HG03175 (cell line): ENCODE data around the gene RASGEF1B.
"Not testable (repeated sequence)": the region's sequence is repeated elsewhere in the genome, so short reads cannot be mapped to it uniquely, and the experiment has no call there.

Experiments
- ATAC-seq: cut with Tn5 transposase; IDR thresholded peaks from one replicate; pipeline ENCODE4 v1.9.1; 2021; ENCODE audit warnings: mild to moderate bottlenecking, moderate library complexity; ENCODE audit not compliant: unreplicated experiment

The RASGEF1B gene

DNA sequence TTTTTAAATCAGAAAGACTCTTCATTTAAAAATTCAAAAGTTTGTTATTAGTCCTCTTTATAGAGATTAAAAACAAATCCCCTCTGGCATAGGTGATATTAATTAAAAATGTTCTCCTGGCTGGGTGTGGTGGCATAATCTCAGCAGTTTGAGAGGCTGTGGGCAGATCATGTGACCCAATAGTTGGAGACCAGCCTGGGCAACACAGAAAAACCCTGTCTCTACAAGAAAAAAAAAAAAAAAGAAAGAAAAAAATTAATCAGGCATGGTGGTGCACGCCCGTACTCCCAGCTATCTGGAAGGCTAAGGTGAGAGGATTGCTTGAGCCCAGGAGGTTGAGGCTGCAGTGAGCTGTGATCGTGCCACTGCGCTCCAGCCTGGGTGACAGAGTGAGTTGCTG, 38.9 kb downstream of the RASGEF1B start:
- no peak for ATAC-seq

DNA sequence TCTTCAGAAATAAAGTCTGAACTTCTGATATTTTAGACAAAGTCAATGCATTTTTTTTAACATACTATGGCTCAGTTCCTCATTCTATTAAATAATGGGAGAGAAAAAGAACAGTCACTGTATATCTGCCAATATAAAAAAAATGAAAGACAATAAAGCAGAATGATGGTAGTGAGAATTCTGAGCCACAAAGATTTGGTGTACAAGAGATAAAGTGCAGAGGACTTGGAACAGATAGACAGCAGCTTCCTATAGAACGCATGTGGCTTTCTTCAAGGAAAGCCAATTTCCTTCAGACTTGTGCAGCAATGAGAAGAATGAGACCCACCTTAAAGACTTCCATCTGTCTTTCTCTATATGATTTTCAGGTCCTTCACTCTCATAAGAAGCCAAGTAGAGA, 39.7 kb downstream of the RASGEF1B start:
- no peak for ATAC-seq

DNA sequence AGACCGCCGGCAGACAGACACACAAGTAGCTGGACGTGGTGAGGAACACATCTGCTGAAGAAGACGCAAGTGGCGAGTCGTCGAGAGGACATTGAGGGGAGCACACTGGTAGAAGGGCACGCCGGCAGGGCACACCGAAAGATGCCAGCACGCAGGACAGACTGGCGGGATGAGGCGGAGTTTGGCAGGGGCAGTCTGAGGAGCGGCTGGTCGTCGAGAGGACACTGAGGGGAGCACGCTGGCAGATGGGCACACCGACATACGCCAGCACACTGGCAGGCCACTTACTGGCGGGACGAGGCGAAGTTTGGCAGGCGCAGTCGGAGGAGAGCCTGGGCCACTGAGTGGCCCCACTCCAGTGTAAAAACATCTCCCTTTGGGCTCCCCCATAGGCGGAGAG, 42.1 kb downstream of the RASGEF1B start:
- ATAC-seq = no peak

DNA sequence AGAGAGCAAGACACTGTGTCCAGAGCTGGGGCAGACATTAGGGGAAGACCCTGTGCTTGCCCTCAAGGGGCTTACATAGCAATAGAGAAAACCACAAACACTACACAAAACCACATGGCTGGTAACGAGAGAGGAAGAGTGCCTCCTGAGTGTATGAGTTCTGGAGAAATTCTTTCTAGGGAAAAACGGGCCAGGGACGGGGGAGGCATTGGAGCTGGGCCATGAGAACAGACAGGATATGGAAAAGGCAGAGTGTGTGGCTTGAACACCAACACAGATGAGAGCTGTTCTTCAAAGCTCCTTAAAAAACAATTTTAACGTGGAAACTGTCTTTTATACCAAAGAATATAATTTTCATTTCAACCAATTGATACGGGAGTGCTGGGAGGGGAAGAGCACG, 42.7 kb downstream of the RASGEF1B start:
- no peak for ATAC-seq

DNA sequence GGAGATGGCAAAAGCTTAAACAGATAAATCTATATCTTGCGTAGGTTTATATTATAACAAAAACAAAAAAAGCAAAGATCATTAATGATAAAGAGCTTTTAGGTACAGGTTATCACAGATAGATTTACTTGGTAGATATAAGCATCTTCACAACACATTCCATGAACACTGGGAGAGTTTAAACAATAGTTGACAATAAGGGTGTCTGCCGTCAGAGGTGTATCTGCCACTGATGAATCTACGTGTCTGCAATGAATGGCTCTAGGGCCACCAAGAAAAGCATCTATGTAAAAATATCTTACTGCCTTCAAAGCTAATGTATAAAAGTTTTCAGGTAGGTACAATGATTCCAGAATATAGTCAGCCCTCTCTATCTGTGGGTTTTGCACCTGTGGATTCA, 43.7 kb downstream of the RASGEF1B start:
- ATAC-seq = no peak

DNA sequence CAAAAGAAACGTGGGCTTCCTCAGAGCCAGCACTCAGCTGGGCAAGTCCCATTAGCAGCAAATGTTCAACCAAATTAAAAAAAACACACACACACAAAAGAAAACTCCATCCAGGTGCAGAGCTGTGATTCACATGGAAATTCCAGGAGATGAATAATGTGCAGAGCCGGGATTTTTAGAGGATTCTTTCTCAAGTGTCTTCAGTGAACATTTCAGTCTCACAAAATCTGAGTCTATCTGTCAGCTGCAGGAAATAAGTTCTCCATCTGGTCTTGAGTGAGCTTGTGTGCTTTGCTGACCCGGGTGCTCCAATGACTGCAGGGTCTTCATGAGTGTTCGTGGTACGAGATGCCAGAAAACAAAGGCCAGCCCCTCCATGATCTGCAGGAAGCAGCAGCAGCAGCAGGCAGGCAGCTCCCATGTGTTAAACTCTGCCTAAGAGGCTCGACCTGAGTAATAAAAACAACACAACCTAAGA, 44.3 kb downstream of the RASGEF1B start:
- ATAC-seq = no peak

DNA sequence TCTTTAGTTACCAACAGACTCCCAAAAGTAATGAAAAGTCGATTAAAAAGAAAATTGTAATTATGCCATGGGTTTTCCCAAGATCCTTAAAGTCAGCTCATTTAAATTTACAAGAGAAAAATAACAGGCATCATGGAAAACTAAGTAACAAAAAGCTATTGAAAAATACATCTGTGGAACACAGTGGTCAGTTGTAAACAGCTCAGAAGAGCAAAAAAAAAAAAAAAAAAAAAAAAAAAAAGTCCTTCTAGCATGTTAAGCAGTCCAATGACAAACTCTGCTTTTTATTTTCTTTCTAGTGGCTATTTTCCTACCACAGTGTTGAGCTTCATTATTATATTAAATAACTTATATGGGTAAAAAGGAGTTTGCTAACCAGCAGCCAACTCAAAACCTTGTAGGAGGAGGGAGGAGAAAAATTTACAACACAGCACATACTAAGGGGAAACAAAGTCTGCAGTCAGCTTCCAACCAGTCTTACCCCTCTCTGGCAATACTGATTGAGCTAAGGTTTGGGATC, 44.9 kb downstream of the RASGEF1B start:
- ATAC-seq = no peak

DNA sequence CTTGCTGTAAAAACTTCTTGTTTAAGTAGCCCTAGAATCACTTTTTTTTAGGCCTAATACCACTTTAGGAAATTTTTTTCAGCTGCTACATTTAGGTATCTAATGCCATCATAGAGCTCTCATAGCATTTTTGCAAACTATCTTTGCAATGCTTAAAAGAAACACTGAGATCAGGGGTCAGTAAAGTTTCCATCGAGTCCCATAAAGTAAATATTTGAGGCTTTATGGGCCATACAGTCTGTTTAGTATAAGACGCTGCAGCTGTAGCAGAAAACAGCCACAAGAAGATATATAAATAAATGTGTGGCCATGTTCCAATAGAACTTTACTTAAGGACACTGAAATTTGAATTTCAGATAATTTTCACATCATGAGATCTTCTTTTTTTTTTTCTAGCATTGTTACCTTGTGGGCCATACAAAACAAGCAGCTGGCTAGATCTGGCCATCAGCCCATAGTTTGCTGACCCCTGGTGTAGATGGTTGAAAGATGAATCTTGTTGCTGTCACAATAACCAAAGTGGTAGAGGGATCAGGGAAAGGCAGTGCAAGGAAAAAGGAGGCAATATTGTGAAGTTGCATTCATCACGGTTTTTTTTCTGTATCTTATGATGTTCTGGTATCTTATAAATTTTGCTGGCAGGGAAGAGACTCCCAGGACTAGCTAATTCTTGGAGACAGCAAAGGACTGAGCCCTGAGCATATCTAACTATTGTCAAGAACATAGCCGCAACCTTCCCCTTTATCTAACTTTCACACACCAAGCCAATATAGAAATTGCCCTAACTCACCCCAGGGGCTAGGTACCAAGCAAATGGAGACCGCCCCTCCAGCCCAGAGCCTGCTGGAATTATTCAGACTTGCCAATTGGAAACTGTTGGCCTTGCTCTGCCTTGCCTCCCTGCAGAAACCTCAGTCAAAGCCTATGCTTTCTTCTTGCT, 46.6 kb downstream of the RASGEF1B start:
- ATAC-seq = no peak

DNA sequence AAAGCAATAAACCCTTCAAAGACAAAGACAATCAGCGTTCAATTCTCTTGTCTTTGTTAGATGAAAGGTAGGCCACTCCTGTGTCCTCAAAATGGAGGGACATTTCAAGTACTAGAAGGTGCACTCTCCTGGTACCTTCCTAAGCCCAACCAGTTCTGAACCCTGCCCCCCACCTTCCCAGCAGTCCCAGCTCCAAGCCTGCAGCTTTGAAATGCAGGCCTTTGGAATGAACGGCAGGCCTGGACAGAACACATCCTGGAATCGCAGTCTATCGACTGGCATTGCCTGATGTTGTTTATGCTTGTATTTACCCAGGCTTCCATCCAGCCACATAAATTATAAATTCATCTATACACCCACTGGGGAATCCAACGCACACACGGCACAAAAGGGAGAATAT, 47.4 kb downstream of the RASGEF1B start:
- no peak for ATAC-seq

DNA sequence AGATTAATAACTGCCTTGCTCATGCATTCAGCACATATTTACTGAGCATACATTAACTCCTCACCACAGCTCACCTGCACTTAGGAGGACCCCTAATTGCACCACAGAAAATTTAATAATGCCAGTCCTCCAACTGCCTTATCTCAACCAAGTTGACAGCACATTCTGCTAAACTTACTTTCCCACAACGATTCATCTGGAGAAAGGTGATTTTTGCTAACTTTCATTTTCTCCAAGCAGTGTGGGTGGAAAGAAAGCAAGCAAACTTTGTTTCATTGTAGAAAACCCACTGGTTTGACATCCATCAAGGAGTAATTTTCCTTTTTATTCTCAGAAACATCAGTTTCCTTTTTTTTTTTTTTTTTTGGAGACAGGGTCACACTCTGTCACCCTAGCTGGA, 49.1 kb downstream of the RASGEF1B start:
- no peak for ATAC-seq

DNA sequence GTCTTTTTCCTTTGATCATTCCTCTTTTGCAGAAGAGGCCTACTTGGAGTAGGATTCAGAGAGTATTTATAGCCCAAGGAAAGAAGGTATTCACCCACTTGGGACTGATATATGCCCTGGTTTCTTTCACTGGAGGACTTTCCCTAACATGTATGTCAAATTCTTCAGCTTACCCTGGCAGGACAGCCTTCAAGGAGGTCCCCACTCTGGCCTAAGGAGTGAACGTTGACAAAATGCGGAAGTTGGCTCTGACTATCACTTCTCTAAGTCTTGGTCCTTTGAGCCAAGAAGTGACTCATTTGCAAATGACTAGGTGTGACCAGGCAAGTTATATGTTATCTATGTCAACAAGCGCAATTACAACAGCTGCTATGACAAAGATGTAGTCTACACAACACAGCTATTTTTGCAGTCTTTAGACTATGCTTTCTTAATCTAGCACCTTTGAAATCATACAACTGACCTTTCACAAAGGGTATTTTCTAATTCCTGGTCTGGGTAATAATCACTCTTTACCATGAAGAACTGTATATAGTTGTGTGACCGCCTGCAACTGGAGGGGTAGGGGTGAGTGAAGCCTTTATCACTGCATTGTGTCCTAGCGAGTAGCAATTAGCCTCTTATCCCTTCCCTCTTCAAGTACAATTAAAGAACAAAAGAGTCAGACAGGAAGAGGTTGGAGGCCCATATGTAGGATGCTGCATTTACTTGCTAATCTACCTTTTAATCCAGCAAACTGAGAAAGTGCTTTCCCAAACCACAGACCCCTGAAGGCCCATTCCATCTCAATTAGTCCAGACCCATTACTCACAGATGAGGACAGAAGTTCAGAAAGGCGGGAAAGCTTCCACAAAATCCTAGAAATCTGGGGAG, 50.1 kb downstream of the RASGEF1B start:
- ATAC-seq = peak; percentile 99

DNA sequence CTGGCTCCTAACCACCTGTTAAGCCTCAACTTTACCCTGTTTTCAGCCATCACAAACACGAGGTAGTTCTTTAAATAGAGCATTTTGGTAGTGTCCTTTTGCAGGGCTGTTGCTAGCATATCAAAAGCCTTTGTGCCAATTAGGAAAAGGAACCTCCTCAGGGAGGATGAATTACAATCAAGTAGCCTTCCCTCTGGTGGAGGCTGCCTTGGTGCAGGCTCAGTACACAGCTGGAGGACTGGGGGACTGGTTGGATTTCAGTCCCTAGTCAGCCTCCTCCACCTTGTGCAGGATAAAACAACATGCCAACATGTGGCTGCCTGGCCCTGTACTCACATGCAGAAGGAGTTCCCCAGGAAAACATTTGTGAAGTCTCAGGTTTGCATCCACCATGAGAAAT, 53.1 kb downstream of the RASGEF1B start:
- no peak for ATAC-seq

DNA sequence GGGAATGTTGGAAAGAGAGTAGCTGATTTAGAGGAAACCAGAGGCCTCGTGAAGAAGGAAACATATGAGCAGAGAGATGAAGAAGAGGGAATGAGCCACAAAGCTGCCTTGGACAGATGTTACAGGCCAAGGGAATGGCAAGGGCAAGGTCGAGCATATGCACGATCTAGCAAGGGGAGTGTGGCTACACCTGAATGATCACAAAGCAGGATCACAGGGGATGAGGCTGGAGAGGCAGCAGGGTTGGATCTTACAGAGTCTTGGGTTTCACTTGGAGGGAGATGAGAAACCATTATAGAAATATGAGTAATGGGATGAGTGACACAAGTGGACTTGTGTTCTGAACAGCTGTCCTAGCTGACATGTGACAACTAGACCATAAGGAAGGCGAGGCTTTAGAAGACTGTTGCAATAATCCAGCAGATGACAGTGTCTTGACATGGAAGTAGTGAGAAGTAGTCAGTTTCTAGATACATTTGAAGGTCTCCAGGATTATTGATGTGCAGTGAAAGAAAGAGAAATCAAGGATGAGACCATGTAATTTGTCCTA, 58.7 kb downstream of the RASGEF1B start:
- no peak for ATAC-seq

DNA sequence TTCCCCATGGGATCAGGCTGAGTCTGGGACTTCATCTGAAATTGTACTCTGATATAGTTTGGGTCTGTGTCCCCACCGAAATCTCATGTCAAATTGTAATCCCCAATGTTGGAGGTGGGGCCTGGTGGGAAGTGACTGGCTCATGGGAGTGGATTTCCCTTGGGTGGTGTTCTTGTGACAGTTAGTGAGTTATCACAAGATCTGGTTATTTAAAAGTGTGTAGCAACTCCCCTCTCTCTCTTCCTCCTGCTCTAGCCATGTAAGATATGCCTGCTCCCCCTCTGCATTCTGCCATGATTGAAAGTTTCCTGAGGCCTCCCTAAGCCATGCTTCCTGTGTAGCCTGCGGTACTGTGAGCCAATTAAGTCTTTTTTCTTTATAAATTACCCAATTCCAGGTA, 61.0 kb downstream of the RASGEF1B start:
- no peak for ATAC-seq

DNA sequence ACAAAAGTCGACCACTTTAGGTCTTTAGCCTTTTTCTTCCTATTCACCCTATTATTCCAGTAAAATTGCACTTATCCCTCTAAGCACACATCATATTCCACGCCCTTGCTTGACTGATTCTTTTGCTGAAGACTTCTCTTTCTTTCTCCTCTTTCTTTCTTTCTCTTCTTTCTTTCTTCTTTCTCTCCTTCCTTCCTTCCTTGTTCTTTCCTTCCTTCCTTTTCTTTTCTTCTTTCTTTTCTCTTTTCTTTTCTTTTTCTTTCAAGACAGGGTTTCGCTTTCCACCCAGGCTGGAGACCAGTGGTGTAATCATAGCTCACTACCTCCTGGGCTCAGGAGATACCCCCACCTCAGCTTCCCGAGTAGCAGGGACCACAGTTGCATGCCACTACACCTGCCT, 61.9 kb downstream of the RASGEF1B start:
- no peak for ATAC-seq

DNA sequence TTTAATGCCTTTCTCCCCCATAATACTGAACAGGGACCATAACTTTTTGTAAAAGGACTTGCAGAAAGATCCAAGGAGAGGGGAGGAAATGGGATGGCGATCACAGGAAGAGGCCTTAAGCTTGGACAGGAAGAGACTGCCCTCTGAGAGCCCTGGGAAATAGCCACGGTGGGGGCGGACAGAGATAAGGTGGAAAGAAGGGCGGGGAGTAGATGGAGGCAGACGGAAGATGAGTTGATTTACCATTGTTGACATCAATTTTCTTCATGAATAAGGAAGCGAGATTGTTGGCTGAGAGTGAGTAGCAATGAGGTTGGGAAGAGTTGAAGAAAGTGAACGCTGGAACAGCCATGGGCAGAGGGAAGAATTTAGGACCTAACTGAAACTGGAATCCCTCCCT, 63.4 kb downstream of the RASGEF1B start:
- no peak for ATAC-seq

DNA sequence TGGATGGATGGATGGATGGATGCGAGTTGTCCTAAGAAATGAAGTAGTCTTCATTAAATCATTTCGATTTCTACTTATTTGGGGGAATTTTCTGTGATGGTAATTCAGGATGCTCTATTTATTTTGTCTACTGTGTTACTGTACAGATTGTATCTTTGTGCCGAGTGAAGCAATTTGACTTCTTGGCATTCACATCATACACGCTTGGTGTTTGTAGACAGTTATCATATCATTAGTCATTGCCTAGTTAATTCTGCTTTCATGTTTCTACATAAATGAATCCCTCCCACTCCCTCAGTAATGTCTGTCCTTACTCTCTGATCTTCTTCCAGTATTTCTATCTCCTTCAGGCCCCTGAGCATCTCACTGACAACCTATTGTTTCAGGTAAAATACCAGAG, 64.0 kb downstream of the RASGEF1B start:
- no peak for ATAC-seq

DNA sequence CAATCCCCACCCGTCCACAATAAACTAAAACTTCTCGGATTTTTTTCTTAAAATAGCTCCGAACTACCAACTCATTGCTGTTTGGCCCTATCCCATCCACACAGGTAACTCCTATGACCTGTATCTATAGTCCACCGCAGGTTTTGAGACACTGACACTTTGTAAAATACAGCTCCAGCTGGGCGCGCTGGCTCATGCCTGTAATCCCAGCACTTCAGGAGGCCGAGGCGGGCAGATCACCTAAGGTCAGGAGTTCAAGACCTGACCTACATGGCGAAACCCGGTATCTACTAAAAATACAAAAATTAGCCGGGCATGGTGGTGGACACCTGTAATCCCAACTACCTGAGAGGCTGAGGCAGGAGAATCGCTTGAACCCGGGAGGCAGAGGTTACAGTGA, 65.2 kb downstream of the RASGEF1B start:
- not testable (repeated sequence) for ATAC-seq

DNA sequence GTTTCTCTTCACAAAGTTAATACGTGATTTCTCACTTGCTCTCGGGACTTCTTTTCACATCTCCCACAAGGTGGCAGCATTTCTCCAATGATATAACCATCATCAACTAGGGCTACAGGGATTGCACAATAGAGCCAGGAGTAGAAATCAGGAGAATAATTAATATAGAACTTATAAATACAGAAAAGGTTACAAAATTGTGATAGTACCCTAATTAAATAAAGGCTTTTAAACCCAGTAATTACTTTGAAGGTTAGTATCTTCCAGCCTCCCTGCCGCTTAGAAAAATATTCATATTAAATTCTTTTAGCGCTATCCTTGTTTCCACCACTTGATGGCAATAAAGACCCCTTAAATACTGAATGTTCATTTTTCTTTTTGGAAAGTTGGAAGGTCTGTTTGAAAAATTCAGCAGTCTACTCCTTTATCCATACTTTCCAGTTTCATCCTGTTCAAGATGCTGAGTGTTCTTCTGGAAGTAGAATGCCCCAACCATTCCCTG, 65.8 kb downstream of the RASGEF1B start:
- ATAC-seq = peak; percentile 85

DNA sequence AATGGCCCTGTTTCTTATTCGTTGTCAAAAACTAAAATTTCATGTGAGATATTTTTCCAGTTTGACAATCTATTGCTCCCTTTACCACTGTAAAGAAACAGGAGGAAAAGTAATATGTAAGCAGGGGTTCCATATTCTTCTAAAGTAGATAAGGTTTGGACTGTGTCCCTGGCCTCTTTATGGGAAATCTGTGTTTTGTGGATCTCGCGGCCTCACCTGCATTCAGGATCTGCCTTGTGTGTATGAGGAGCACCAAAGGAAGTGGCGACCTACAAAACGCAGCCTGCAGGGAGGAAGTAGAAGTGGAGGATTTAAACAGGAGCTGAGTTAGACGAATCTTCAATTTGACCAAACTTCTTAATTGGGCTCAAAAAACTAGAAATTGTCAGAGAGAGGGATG, 67.0 kb downstream of the RASGEF1B start:
- no peak for ATAC-seq

DNA sequence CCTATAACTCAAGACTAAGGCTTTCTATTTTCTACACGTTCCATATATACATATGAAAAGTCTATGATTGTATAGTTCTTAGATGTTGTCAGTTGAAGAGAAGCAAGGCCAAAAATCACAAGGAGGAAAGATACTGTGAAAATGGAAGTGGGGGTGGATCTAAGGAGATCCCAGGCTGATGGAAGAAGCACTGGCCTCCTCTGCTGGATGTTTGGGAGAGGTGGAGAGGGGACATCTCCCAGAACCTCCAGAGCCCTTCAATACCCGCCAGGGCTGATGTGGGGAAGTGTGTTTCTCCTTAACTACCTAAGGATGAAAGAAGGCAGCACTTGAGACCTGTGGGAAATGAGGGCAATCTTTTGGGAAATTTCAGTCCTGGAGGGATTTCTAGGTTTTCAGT, 67.4 kb downstream of the RASGEF1B start:
- no peak for ATAC-seq
